HEK293 (cell line): ENCODE data around the gene DDIT3.

Experiments used
- ZBTB44 ChIP-seq: fragments of 450-650 bp; IDR thresholded peaks from 2 replicates; pipeline ENCODE4 v1.5.1; 2018; ENCODE audit warnings: missing biosample characterization, mild to moderate bottlenecking, missing genetic modification characterization
- ZNF830 ChIP-seq: fragments of 450-650 bp; IDR thresholded peaks from 2 replicates; pipeline ENCODE4 v1.5.0; 2018; ENCODE audit warnings: missing biosample characterization, missing genetic modification characterization, low read depth, mild to moderate bottlenecking, moderate library complexity

GRCh38 chr12:57500213-57500612 lies 20.1 kb downstream of the DDIT3 start:
- TF ChIP-seq ZNF830 (tag by site-specific recombination) (no peak), ZBTB44 (tag by site-specific recombination) (no peak)
